GM21825 (cell line): Measurements from ENCODE around the gene IZUMO1R.
"Not testable (repeated sequence)": the region's sequence is repeated elsewhere in the genome, so short reads cannot be mapped to it uniquely, and the experiment has no call there.

Source experiments
- ATAC-seq: cut with Tn5 transposase; IDR thresholded peaks from one replicate; pipeline ENCODE4 v1.9.1; 2021; ENCODE audit warnings: mild to moderate bottlenecking, moderate library complexity; ENCODE audit not compliant: unreplicated experiment

IZUMO1R gene

DNA sequence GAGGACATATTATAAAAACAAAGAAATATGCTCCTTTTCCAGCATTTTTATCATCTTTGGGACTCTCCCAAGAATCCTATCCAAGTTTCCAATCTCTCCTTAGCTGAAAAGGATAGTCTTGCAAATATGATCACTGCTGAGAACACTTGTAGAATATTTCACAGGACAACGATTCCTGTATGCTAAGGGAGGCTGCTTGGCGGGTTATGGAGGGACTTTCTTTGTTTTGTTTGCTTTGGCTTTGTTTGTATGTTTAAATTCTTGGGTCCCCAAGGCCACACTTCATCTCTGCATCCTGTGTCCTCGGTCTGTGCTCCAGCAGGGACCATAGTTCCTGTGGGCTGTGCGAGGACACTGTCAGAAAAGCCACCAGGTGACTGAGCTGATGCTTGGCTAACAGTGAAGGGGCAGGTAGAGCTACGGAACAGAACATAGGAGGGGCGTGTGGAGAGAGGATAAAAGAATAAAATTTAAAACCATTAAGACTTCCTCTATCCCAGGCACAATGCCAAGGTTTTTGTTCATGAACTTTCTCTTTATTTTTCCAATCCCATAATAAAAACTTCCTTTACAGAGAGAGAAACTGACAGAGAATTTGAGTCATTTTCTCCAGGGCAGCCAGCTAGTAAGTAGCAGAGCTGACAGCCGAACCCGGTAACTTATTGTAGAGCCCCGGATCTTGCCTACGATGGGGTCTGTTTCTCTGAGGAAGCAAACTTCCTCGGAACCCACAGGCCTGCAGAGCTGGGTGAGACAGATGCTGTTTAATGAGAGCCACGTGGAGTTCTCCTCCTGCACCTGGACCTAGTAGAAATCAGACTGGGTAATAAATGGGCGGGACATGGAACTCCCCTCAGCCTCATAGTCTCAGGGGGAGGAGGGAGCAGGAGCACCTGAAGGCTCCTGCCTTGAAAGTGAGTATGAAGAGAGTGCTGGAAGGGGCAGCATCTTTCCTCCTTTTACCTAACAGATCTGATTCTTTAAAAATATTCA, at the start of gene IZUMO1R:
TSS of gene IZUMO1R (plus strand) at position 615 of the 993 bp plus-strand sequence. CDS start 1,057 bp downstream, outside the sequence.
- ATAC-seq = no peak

DNA sequence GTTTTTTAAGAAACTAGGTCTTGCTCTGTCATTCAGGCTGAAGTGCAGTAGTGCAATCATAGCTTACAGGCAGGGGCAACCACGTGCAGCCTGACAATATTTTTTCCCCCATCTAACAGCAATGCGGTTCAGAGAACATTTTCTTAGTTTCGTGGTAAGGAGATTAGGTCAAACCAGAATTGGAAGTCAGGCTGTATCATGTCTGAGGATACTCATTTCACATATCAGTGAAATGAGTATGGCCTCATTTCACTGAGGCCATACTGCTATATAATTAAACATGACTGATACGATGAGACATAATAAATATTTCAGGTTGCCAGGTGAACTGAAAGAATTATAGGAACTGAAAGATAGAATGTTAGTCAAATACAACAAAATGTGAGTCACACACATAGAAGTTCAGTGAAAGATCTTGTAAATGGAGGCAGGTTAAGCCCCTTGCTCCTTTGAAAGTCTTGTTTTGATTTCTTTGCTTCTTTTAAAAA, 32.5 kb upstream of the IZUMO1R start:
- ATAC-seq = peak; percentile 82

DNA sequence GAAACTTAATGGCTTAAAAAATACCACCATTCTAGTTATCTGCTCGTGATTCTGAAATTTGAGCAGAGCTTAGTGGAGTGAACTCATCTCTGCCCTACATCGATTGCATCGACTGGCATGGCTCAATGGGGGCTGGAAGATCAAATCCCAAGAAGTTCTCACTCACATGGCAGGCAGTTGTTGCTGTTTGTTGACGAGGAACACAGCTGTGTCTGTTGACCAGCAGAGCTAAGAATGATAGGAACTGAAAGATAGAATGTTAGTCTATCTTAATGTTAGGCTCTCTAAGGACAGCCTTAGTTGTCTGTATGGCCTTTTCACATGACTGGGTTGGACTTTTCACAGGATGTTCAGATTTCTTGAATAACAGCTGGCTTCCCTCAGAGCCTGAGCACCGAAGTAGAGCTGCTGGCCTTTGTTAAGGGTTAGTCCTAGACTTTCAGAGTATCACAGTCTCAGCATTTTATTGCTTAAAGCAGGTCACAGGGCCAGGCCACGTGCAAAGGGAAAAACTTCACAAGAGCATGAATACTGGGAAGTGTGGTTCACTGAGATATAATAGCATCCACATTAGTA, 31.6 kb upstream of the IZUMO1R start:
- ATAC-seq = peak; percentile 51

GRCh38 chr11:94275961-94276360, 28.4 kb upstream of the IZUMO1R start:
- ATAC-seq = no peak

GRCh38 chr11:94276943-94277342, 27.4 kb upstream of the IZUMO1R start:
- no peak for ATAC-seq

- not testable (repeated sequence) for ATAC-seq
Measured at GRCh38 chr11:94278207-94278606, 26.2 kb upstream of the IZUMO1R start.

- ATAC-seq = no peak
Measured at GRCh38 chr11:94279996-94280395, 24.4 kb upstream of the IZUMO1R start.

GRCh38 chr11:94281324-94281723, 23.1 kb upstream of the IZUMO1R start:
- no peak for ATAC-seq

DNA sequence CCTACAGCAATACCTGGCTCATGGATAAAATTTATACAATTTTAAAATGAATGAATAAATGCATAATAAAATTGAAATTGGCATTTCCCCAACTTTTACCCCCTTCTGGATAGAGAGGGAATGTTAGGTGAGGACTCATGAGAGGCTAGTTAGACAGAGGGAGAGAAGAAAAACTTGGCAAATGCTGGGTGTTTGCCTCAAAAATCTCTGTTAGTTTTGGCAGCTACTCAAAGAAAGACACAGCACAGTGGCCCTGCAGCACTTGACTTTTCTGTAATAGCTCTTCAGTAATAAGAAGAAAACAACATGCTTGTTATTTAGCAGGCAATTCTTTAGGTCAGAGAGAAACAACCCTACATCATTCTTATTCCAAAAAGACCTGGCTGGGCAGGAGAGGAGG, 20.7 kb upstream of the IZUMO1R start:
- no peak for ATAC-seq

GRCh38 chr11:94295534-94295933, 8.8 kb upstream of the IZUMO1R start:
- ATAC-seq = no peak

GRCh38 chr11:94297985-94298576, 6.3 kb upstream of the IZUMO1R start:
- ATAC-seq = no peak

- no peak for ATAC-seq
Measured at GRCh38 chr11:94302776-94303175, 1.6 kb upstream of the IZUMO1R start.

GRCh38 chr11:94305146-94305545, 766 bp downstream of the IZUMO1R start:
- no peak for ATAC-seq

- no peak for ATAC-seq
Measured at GRCh38 chr11:94307101-94307791, 2.9 kb downstream of the IZUMO1R start.

DNA sequence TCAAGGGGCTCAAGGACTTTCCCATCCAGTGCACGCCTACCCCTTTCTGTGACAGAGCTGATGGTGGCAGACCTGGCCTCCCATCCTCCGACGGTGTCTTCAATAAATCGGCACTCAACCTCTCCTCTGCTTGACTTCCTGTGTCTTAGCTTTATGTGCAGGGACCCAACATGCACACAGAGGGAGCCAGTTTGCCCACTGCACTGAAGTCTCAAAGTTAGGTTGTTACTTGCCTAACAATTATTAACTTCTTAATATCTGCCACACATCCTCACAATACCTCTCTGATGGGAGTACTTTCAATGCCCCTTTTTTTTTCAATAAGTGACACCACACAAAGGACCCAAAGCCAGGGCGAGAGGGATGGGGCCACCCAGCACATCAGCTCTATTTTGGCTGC, 3.6 kb downstream of the IZUMO1R start:
- ATAC-seq = no peak

DNA sequence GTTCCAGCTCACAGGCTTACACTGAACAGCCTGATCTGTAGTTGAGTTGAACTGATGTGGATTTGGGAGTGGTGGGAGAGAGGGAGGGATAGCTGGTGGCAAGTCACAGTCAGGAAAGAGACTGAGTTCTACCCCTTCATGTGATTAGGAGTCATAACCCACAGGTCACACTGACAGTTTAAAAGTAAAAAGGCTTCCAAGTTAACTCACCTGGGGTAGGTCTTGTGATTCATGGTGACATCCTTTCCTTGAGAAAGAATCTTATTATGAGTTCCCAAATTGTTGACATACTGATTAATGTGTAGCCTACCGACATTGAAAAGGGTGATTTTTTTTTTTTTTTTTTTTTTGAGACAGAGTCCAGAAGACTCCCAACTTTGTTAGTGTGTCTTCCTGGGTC, 5.4 kb downstream of the IZUMO1R start:
- no peak for ATAC-seq

- no peak for ATAC-seq
Measured at GRCh38 chr11:94310191-94310875, 6.0 kb downstream of the IZUMO1R start.

GRCh38 chr11:94312339-94312738, 8.0 kb downstream of the IZUMO1R start:
- ATAC-seq = no peak

- ATAC-seq = no peak
Measured at GRCh38 chr11:94314064-94314463, 9.7 kb downstream of the IZUMO1R start.

DNA sequence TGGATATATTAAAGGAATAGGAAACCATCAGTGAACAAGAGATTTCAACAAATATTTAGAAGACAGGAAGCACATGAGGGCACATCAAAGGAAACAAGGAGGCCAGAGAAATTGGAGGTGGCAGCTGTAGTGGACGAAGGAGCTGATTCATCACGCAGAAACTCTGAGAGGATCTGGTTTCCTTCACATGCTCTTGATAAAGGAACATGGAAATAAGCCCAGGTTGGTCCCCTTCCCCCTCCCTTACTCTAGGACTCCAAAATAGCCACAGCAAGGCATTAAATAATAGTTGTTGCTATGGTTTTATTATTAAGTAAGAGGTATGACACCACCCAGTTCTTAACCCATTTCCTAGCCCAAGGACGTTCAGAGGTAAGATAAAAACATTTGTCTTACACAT, 11.3 kb downstream of the IZUMO1R start:
- no peak for ATAC-seq
